CD4-positive, alpha-beta T cell treated with Interleukin-1 beta for 1 hour (primary cell): ENCODE data around the gene SRGAP1.
"Not testable (repeated sequence)": the region's sequence is repeated elsewhere in the genome, so short reads cannot be mapped to it uniquely, and the experiment has no call there.

Experiments used
- DNase-seq, 2 donors: peaks; one replicate each; pipeline ENCODE4 v3.0.0-alpha.2; 2020 to 2022

Gene SRGAP1

GRCh38 chr12:63838411-63838810 lies 6.1 kb upstream of the SRGAP1 start:
- no peak for DNase-seq

DNA sequence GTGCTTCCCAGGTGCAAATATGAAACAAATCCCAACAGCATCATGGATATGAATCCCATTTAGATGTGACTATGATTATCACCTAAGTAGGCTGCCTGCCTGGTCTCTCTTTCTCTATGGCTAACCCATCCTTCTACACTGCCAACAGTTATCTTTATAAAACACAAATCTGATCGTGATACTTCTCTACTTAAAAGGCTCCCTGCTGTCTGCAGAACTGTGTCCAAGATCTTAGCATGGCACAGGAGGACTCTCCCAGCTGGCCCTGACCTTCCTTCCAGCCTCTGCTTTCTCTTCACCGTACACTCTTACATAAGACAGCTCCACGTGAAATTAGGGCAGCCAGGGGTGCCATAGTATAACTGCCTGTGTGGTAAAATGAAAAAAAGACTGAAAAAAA lies 3.5 kb upstream of the SRGAP1 start:
- no peak for DNase-seq

DNA sequence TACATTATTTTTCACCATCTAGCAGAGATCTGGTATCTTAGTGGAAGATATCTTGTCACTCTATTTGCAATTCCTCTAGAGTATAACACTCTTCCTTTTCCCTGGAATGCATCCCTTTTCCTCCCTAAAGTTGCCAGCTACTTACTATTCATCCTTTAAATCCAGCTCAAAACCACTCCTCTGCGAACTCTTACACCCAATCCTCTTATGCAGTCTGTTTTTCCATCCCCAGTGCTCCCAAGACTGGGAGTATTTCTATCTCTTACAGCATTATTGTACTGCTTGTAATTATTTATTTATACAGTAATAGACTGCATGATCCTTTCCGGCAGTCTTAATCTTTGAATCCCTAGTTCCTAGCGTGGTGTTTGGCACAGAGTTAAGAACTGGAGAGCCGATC lies 2.9 kb upstream of the SRGAP1 start:
- DNase-seq: no peak

DNA sequence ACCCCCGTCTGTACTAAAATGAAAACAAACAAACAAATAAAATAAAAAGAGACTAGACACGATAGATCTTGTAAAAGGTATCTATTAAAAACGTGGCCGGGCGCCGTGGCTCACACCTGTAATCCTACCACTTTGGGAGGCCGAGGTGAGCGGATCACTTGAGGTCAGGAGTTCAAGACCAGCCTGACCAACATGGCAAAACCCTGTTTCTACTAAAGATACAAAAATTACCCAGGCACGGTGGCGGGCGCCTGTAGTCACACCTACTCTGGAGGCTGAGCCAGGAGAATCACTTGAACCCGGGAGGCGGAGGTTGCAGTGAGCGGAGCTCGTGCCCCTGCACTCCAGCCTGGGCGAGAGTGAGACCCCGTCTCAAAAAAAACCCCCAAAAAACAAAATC lies 1.8 kb upstream of the SRGAP1 start:
- not testable (repeated sequence) for DNase-seq

DNA sequence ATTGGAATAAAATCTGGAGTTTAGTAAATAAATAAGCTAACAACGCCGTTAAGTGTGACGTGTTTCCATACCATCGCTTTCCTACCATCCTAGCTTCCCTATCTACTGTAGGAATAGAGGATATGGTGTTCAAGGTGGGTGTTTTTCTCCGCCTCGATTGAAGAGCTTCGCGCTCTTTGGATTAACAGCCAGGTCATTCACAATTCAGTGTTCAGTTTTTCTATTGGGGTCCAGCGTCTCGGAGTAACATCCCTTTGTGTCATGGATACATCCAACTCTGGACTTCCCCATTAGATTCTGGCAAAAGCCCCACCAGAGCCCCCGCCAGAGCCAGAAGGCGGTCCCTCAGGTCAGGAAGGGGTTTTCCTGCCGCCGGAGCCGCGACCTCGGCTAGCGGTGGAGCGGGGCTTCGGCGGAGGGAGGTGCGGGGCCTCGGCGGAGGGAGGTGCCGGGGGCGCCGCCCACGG lies 1.2 kb upstream of the SRGAP1 start:
- DNase-seq: no peak

DNA sequence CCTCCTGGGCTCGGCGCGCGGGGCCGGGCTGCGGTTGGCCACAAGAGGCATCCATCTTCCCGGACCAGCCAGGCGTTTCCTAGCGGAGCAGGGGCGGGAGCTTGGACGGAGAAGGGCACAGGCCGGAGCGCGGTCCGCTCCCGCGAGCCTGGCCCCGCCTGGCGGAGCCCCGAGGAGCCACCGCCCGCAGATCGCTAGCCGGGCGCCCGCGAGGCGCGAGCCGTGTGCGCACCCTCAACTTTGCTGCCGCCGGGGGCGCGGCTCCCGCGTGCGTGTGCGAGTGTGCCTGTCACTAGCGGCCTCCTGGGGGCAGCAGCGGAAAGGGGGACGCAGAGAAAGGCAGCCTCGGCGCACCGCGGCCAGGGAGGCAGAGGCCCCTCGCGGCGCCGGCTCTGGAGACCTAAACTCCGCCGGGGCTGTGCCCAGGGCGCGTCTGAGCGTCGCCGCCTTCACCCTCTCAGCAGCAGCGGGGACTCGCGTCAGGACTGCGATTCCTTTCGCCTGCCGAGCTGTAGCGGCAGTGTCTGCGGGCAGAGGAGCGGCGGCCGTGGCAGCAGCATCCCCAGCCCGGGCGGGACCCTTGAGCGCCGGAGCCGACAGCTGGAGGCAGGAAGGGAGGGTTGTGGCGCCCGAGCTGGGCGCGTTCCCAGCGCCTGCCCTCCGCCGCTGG lies 644 bp upstream of the SRGAP1 start:
- DNase-seq: peak; percentile 78 to 82

DNA sequence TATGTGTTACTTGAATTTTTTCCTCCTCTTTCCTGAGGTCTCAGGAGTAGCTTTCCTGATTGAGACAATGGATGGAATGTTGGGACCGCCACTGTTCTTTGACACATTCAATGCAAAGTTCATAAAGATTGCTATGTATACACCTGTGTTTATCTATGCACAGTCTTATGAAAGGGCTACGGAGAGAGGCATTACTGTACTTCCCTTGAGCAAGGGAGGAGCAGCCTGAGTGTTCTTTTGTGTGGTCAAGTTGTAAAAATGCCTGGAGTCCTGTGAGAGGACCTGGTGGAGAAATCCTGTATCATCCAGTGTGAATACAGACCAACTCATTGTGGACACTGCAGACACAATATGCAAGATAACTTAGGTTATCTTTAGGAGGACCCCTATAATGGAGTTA lies 1.2 kb downstream of the SRGAP1 start:
- DNase-seq: no peak

- no peak for DNase-seq
Measured at GRCh38 chr12:63846238-63846967, 1.9 kb downstream of the SRGAP1 start.

- no peak for DNase-seq
Measured at GRCh38 chr12:63848450-63848849, 4.0 kb downstream of the SRGAP1 start.

DNA sequence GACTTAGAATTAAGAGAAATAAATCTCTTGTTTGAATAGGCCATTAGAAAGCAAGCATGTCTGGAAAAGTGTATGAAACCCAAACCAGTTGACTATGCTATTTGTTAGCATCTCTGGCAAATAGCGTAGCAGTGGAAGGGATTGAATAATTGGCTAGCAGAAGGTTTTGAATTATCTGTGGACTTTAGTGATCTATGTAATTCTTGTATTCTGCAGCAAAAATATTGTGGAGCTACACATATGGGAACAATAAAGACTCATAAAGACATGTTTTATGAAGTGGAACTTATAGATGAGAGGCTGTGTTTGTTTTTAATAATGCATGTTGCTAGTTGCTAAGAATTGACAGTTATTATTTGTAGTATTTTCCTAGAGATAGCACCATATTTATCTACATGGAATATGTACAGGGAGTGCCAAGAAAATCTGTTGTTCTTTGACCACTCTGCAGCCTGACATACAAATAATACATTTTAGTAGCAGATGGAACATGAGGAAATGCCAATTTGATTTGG lies 4.7 kb downstream of the SRGAP1 start:
- no peak for DNase-seq

DNA sequence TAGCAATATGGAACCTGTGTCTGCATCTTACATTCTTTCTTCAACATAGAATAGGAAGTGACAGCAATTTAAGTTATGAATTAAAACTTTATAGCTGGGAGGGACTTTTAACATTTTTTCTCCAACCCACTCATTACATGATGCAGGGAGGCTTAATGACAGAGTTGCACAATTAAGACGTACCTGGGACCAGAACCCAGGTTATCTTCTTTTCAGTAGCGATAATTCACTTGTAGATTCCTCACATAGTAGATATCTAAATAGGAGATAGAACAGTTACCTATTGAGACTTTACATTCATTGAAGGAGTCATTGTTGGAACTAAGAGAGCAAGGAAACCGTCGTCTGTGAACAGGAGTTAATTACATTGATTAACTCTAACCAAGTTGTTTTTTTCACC lies 5.1 kb downstream of the SRGAP1 start:
- DNase-seq: no peak

DNA sequence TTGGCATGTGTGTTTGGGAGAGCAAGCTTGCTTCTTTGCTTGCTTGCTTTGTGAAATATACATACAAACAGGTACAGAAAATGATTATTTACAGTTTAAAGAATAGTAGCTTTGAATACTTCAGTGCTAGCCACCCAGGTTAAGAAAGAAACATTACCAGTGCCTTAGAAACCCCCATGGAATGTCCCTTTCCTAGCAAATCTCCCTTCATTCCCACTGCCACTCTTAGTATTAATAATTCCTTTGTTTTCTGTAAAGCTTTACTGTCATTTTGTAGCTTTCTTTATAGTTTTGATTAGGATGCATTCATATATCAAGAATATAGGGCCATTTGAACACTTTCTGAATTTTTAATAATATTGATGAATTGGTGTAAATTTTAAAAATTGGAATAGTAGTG lies 9.5 kb downstream of the SRGAP1 start:
- no peak for DNase-seq

DNA sequence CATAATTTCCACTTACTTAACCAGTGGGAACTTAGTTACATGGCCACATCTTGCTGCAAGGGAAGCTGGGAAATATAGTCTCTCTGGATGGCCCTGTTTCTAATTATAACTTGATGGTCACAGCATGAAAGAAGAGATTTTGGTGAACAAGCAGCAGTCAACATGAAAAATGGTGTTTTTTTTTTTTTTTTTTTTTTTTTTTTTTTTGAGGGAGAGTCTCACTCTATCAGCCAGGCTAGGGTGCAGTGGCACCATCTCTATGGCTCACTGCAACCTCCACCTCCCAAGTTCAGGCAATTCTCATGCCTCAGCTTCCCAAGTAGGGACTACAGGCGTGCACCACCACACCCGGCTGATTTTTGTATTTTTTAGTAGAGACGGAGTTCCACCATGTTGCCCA lies 10.8 kb downstream of the SRGAP1 start:
- DNase-seq: no peak

DNA sequence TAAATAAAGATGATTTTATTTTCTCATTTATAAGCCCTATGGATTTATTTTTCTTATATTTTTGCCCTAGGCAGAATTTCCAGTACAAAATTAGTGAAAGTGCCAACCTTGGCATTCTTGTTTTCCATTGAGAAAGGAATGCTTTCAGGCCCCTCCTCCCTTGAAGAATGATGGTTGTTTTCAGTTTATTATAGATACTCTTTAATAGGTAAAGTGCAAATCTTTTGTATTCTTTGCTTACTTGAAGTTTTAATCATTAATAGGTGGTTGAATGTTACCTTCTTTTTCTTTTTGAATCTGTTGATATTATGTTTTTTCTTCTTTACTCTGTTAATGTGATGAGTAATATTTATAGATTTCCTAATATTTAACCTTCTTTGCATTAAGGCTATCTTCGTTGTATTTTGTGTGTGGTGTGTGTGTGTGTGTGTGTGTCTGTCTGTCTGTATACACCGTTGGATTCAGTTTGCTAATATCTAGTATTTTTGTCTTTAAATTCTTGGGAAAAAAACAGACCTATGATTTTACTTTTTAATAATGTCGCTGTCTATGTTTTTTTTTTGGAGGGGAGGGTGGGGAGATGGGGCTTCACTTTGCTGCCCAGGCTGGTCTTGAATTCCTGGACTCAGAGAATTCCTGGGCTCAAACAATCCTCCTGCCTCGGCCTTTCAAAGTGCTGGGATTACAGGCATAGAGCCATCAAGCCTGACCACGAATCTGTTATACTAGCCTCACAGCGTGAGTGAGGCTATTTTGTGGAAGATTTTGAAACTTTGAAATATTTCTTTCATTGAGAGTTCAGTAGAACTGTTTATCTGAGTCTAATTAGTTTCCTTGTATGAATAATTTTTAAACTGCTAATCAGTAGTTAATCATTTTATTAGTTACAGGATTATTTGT lies 13.5 kb downstream of the SRGAP1 start:
- no peak for DNase-seq

GRCh38 chr12:63859880-63860279 lies 15.4 kb downstream of the SRGAP1 start:
- not testable (repeated sequence) for DNase-seq

DNA sequence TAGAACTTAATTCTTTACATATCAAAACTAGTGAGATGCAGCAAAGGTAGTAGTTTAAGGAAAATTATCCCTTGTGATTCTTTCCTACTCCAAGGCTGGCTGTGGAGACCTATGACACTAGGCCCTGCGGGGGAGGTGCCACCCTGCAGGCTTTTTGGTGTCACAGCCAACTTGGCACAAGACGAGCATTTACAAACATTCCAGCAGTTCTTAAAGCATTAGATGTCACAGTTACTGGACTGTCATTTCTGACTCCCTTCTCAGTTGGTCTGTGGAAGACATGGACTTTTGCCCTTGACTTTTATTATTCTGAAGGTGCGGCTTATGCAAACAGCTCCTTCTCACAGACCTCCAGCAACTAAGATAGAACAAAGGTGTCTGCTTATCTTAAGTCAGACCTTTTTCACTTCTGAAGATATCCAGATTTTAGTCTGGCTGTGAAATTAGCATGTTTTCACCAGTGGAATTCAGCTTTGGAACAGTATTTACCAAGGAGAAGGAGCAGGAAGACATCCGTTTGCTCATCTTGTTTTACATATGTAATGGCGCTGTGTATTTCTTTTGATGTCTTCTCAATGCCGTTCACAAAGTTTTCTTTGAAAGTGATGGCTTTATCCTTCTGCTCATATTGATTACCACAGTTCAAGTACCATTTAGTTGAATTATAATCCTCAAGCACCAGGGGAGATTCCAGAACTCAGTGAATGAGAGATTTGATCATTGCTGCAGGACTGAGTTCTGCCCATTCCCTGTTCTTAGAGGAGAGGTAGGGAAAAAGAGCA lies 17.9 kb downstream of the SRGAP1 start:
- no peak for DNase-seq

DNA sequence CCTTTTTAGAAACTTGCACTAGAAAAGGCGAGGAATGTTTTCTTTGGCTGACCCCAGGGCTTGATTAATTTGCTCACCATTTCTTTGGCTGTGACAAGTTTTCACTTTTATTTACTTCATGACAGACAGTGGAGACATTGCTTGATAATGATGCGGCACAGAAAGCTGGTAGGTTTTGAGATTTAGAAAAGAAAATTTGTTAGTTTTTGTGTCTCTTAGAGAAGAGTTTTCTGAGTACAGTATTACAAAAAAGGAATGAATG lies 18.4 kb downstream of the SRGAP1 start:
- no peak for DNase-seq

GRCh38 chr12:63863658-63864453 lies 19.4 kb downstream of the SRGAP1 start:
- no peak for DNase-seq

DNA sequence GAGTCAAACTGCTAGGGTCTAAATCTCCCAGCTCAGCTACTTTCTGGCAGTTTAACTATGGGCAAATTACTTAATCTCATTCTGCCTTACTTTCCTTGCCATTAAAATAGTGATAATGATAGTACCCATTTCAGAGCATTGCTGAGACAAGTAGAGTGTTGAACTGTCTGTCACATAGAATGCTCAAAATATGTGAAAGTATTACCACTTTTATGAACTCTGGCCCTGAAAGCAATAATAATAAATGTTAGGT lies 19.9 kb downstream of the SRGAP1 start:
- DNase-seq: no peak

- DNase-seq: no peak
Measured at GRCh38 chr12:63865448-63865847, 20.9 kb downstream of the SRGAP1 start.

- no peak for DNase-seq
Measured at GRCh38 chr12:63867053-63867452, 22.6 kb downstream of the SRGAP1 start.

DNA sequence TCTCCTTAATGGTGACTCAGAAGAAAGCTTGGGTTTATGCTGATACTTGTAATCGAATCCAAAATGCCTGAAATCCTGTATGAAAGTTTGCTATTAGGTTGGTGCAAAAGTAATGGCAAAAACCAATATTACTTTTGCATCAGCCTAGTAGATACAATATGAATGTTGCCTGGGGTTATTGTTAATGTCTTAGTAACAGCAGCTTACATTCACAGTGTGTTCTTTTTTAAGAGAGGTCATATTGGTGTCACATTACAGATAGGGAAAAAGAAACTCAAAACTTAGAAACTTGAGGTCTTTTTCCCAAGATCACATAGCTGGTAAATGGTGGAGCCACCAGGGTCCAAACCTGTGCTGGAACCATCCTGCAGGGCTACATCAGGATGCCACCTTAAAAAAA lies 25.2 kb downstream of the SRGAP1 start:
- no peak for DNase-seq
